CD4-positive, alpha-beta memory T cell (primary cell): Measurements from ENCODE around the gene COPS4. TPM values are rescaled to one million over a fixed set of nuclear protein-coding genes. Genes with fewer than 3 reads are reported as not detected.

Experiments used
- CTCF ChIA-PET: fragments of 350-600 bp; sonication (Branson Sonifier 250); formaldehyde crosslinking; loops from one replicate; lab custom pipeline; 2021; ENCODE audit warnings: inconsistent platforms; ENCODE audit not compliant: partially characterized antibody; lab: Charles Lee
- POLR2A ChIA-PET: fragments of 350-600 bp; sonication (Branson Sonifier 250); formaldehyde crosslinking; loops from one replicate; lab custom pipeline; 2021; ENCODE audit not compliant: partially characterized antibody; lab: Charles Lee
- DNase-seq, 5 donors: peaks; one replicate each; pipeline versions ENCODE4 v3.0.0 to v3.0.0-alpha.2; 2020 to 2022; ENCODE audit warnings: mixed read lengths in 1 of 5
- H3K27ac ChIP-seq: one replicate; pipeline ENCODE4 v1.7.0; 2013; ENCODE audit warnings: low read depth, low read length
- H3K27me3 ChIP-seq: 2 replicates; pipeline ENCODE4 v1.7.0; 2013; ENCODE audit warnings: mild to moderate bottlenecking, low read length, moderate library complexity; ENCODE audit not compliant: insufficient read depth
- H3K36me3 ChIP-seq: 2 replicates; pipeline ENCODE4 v1.7.0; 2013; ENCODE audit warnings: mild to moderate bottlenecking, low read length, moderate library complexity; ENCODE audit not compliant: insufficient read depth
- H3K4me1 ChIP-seq: 2 replicates; pipeline ENCODE4 v1.7.0; 2013; ENCODE audit warnings: mild to moderate bottlenecking, low read length, moderate library complexity; ENCODE audit not compliant: insufficient read depth
- H3K4me3 ChIP-seq, 2 donors: one replicate each; pipeline ENCODE4 v1.7.0; 2013; ENCODE audit warnings: low read length in 2 of 2, mild to moderate bottlenecking in 1 of 2
- H3K9me3 ChIP-seq, 2 donors: one replicate each; pipeline ENCODE4 v1.7.0; 2013; ENCODE audit warnings: low read length in 2 of 2, control low read depth in 1 of 2; ENCODE audit not compliant: control insufficient read depth in 1 of 2
- H3K27ac Mint-ChIP-seq, 7 donors: one replicate each; pipeline ENCODE4 v1.8.0; 2020 to 2021; ENCODE audit warnings: mixed read lengths in 7 of 7, mild to moderate bottlenecking in 6 of 7, inconsistent platforms in 3 of 7, moderate library complexity in 3 of 7
- H3K27me3 Mint-ChIP-seq, 2 donors: one replicate each; pipeline ENCODE4 v1.8.0; 2020 to 2021; ENCODE audit warnings: mixed read lengths in 2 of 2
- H3K36me3 Mint-ChIP-seq, 2 donors: one replicate each; pipeline ENCODE4 v1.8.0; 2020 to 2021; ENCODE audit warnings: mixed read lengths in 2 of 2, inconsistent platforms in 1 of 2, mild to moderate bottlenecking in 1 of 2
- H3K4me1 Mint-ChIP-seq, 4 donors: one replicate each; pipeline ENCODE4 v1.8.0; 2020 to 2021; ENCODE audit warnings: mixed read lengths in 4 of 4, mild to moderate bottlenecking in 1 of 4
- H3K4me3 Mint-ChIP-seq, 8 donors: one replicate each; pipeline ENCODE4 v1.8.0; 2020 to 2021; ENCODE audit warnings: mixed read lengths in 8 of 8, mild to moderate bottlenecking in 7 of 8, moderate library complexity in 6 of 8, inconsistent platforms in 3 of 8
- H3K9me3 Mint-ChIP-seq, 8 donors: one replicate each; pipeline ENCODE4 v1.8.0; 2020 to 2021; ENCODE audit warnings: mixed read lengths in 8 of 8, mild to moderate bottlenecking in 5 of 8, inconsistent platforms in 3 of 8, moderate library complexity in 1 of 8
- intact Hi-C: fragments of 100-400 bp; cut with micrococcal nuclease; formaldehyde crosslinking; loops from one replicate; pipeline ENCODE4 v1.15.1; 2023
- polyA plus RNA-seq, 2 donors: library from polyadenylated mRNA; unstranded; fragments of 300-500 nt; fragmentation: Illumina TruSeq; gene quantifications; one replicate each; pipeline ENCODE4 v1.2.3, GENCODE V29; 2021
- total RNA-seq, 2 experiments: library from RNA; stranded (reverse); gene quantifications; one replicate each; pipeline ENCODE4 v1.2.3, GENCODE V29; 2021

COPS4 gene
- total and polyA plus RNA-seq, 4 experiments from 2014 or later = 24.6 to 91.2 (median 47.9) TPM

DNA sequence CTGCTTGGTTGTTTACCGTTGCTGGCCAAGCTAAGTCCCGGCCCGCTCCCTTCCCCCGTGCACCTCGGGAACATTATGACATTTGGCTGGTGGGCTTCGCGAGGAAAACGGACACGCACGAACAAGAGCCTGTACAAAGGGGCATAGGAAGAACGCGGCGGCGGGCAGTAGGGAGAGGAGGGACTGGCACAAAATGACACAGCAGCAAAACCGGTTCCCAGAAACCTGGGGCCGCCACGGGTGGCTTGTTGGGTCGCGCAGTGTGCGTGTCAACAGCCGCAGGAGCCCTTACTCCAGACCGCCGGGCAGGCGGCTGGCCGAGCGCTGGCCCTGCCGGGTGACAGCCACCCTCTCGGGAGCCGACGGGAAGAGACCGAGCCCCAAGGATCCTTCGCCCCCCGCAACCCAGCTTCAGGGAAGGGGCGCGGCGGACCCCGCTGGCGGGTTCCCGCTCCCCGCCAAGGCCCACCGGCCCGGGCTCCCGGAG, 22.7 kb upstream of the COPS4 start:
- no peaks in the 10 kb centered on the region for H3K36me3 ChIP-seq
- Mint-ChIP-seq H3K27ac (peak overlapping the region; percentile 70 to 99 (median 92)), H3K27me3 (no peaks in the 10 kb centered on the region), H3K4me1 (peaks cover 38 to 58% (median 44%) of the 10 kb centered on the region in 4 donors), H3K9me3 (peaks cover 0 to 7% (median 0%) of the 10 kb centered on the region in 8 donors), H3K36me3 (peaks cover 0 to 19% of the 10 kb centered on the region in 2 donors), H3K4me3 (peak overlapping the region; percentile 96 to 98 (median 96))
- no peaks in the 10 kb centered on the region for H3K27me3 ChIP-seq
- POLR2A ChIA-PET = interaction anchor here (1.0 to 5.5 kb wide), 9 partner anchors 21 to 583 kb away, joined by 3 to 120 read pairs (median 6); partner anchors contain the start of genes COPS4, HELQ, HNRNPDL and MRPS18C
- CTCF ChIA-PET = interaction anchor here (0.8 to 3.6 kb wide), 7 partner anchors 13 to 160 kb away, joined by 3 to 24 read pairs (median 4); partner anchors contain the start of genes COPS4 and THAP9
- H3K27ac ChIP-seq = peak overlapping the region; percentile 89
- peaks cover 50% of the 10 kb centered on the region for H3K4me1 ChIP-seq
- H3K9me3 ChIP-seq = no peaks in the 10 kb centered on the region
- peak overlapping the region; percentile 57 to 98 for H3K4me3 ChIP-seq
- DNase-seq = peak in 3 of 5 donors; percentile 5 to 51 (median 27)
- intact Hi-C loops = loop anchor here (1.0 to 2.0 kb wide), 2 partner anchors 99 to 582 kb away; partner anchors contain the start of genes ENOPH1 and HNRNPDL

DNA sequence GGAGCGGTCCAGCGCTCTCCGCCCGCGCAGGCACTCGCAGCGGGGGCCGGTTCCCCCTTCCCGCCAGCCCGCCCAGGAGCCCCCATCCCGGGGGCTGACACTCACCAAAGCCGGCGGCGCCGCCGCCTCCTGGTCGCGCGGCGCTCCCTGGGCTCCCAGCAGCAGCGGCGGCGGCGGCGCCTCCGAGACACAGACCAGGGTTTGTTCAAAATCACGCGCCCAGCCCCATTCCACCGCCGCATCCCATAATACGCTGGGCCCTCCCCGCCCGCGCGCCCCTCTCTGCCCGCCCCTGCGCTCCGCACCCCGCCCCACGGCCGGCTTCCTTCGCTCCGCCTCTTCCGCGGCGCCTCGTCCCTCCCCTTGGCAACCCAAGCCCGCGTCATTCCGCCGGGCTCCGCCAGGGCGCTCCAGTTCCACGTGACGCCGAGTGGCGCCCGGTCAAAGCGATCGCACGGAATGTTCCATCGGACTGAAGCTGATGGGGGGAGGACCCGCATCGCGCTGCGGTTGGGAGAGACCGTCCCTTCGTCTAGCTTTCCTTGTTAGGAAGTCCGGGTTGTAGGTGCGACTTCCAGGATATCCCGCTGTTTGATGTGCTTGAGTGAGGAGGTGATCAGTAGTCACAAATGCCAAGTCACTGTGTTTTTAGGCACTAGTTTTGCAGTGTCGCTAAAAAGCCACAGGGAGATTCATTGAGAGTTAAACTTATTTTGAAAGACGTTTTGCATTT, 22.1 kb upstream of the COPS4 start:
- Histone ChIP-seq H3K27me3 (no peaks in the 10 kb centered on the region), H3K4me1 (peaks cover 43% of the 10 kb centered on the region), H3K9me3 (no peaks in the 10 kb centered on the region), H3K36me3 (no peaks in the 10 kb centered on the region), H3K27ac (peak overlapping the region; percentile 89), H3K4me3 (peak overlapping the region; percentile 88 to 98)
- ChIA-PET POLR2A (interaction anchor here (0.8 to 5.5 kb wide), 13 partner anchors 20 to 639 kb away, joined by 3 to 120 read pairs (median 6); partner anchors contain the start of genes COPS4, COQ2, HELQ and HNRNPD), CTCF (interaction anchor here (0.9 to 3.6 kb wide), 3 partner anchors 22 to 35 kb away, joined by 3 to 24 read pairs (median 4); partner anchors contain the start of gene COPS4)
- Mint-ChIP-seq H3K27ac (peak overlapping the region; percentile 87 to 97 (median 94)), H3K27me3 (no peaks in the 10 kb centered on the region), H3K36me3 (peaks cover 0 to 19% of the 10 kb centered on the region in 2 donors), H3K9me3 (peaks cover 0 to 7% (median 0%) of the 10 kb centered on the region in 8 donors), H3K4me1 (peaks cover 33 to 52% (median 39%) of the 10 kb centered on the region in 4 donors), H3K4me3 (peak overlapping the region; percentile 91 to 97 (median 95))
- peak; percentile 96 to 99 (median 97) for DNase-seq
- intact Hi-C loops = loop anchor here (1.0 to 2.0 kb wide), 5 partner anchors 21 to 583 kb away; partner anchors contain the start of genes COQ2, ENOPH1, HNRNPDL and THAP9

DNA sequence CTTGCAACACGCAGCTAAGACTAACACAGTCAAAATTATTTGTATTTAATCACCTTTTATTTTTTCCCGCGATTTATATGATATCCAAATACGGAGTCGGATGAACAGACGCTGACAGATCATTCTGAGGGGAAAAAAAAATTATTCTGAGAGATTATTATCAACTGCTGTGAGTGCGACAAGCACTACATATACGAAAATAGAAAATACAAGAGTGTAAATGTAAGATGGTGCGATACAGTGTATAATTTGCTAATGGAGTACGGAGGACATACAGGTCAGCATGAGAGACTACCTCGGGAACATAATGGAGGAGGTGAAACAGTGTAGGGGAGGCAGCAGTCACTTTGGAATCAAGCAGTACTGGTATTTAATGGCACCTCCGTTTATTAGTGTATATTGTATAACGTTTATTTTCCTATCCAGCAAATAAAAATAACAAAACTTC, 21.5 kb upstream of the COPS4 start:
- intact Hi-C loops = loop anchor here (1.0 to 2.0 kb wide), 4 partner anchors 21 to 271 kb away; partner anchors contain the start of genes COQ2 and THAP9
- CTCF ChIA-PET = interaction anchor here (0.9 to 3.6 kb wide), 3 partner anchors 22 to 34 kb away, joined by 3 to 24 read pairs (median 4); partner anchors contain the start of gene COPS4
- H3K4me1 Mint-ChIP-seq = peaks cover 30 to 49% (median 35%) of the 10 kb centered on the region in 4 donors
- peaks cover 38% of the 10 kb centered on the region for H3K4me1 ChIP-seq
- peak overlapping the region; percentile 91 to 97 (median 95) for H3K4me3 Mint-ChIP-seq
- H3K27ac ChIP-seq = peak overlapping the region; percentile 51
- no peaks in the 10 kb centered on the region for H3K27me3 ChIP-seq
- peaks cover 0 to 19% of the 10 kb centered on the region in 2 donors for H3K36me3 Mint-ChIP-seq
- POLR2A ChIA-PET = interaction anchor here (0.8 to 5.5 kb wide), 12 partner anchors 19 to 640 kb away, joined by 3 to 120 read pairs (median 6); partner anchors contain the start of genes COPS4, COQ2, HELQ and HNRNPD
- DNase-seq = no peak
- no peaks in the 10 kb centered on the region for H3K36me3 ChIP-seq
- H3K4me3 ChIP-seq = peak overlapping the region; percentile 88 to 98
- H3K27me3 Mint-ChIP-seq = no peaks in the 10 kb centered on the region
- H3K9me3 ChIP-seq = no peaks in the 10 kb centered on the region
- peak overlapping the region; percentile 87 to 97 (median 94) for H3K27ac Mint-ChIP-seq
- H3K9me3 Mint-ChIP-seq = peaks cover 0 to 7% (median 0%) of the 10 kb centered on the region in 8 donors

DNA sequence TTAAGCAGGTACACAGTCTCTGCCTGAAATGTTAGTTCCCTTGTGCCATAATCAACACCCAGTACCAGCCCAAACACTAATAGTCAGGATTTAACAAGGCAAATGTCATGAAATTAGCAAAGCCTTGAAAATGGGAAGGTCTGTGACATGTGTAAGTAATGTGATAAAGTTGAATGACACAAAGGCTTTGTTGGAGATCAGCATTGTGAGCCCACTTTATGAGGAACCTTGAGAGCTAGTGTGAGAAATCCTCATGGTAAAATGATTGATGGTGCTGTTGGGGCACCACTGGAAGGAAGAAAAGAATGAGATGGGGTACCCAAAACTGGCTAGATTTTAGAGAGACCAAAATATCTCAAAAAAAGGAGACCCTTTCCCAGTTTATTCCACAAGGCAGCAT, 21.1 kb upstream of the COPS4 start:
- CTCF ChIA-PET = interaction anchor here (0.6 kb wide), 1 partner anchor 21 kb away, joined by 3 read pairs; the partner anchor contains the start of gene COPS4
- H3K36me3 ChIP-seq = no peaks in the 10 kb centered on the region
- POLR2A ChIA-PET = interaction anchor here (0.8 to 5.5 kb wide), 8 partner anchors 19 to 640 kb away, joined by 3 to 120 read pairs (median 6); partner anchors contain the start of genes COPS4, HELQ, HNRNPD and MRPS18C
- Mint-ChIP-seq H3K36me3 (peaks cover 0 to 19% of the 10 kb centered on the region in 2 donors), H3K4me3 (peak overlapping the region; percentile 91 to 97 (median 95)), H3K4me1 (peaks cover 28 to 48% (median 34%) of the 10 kb centered on the region in 4 donors), H3K27ac (peak overlapping the region in 6 of 7 donors; percentile 6 to 97 (median 94)), H3K27me3 (no peaks in the 10 kb centered on the region), H3K9me3 (peaks cover 0 to 7% (median 0%) of the 10 kb centered on the region in 8 donors)
- DNase-seq = no peak
- intact Hi-C loops = loop anchor here (1.0 to 2.0 kb wide), 4 partner anchors 20 to 270 kb away; partner anchors contain the start of genes COQ2 and THAP9
- H3K27me3 ChIP-seq = no peaks in the 10 kb centered on the region
- H3K27ac ChIP-seq = peak overlapping the region; percentile 51
- H3K9me3 ChIP-seq = no peaks in the 10 kb centered on the region
- peaks cover 33% of the 10 kb centered on the region for H3K4me1 ChIP-seq
- H3K4me3 ChIP-seq = peak overlapping the region in 1 of 2 donors; percentile 98

DNA sequence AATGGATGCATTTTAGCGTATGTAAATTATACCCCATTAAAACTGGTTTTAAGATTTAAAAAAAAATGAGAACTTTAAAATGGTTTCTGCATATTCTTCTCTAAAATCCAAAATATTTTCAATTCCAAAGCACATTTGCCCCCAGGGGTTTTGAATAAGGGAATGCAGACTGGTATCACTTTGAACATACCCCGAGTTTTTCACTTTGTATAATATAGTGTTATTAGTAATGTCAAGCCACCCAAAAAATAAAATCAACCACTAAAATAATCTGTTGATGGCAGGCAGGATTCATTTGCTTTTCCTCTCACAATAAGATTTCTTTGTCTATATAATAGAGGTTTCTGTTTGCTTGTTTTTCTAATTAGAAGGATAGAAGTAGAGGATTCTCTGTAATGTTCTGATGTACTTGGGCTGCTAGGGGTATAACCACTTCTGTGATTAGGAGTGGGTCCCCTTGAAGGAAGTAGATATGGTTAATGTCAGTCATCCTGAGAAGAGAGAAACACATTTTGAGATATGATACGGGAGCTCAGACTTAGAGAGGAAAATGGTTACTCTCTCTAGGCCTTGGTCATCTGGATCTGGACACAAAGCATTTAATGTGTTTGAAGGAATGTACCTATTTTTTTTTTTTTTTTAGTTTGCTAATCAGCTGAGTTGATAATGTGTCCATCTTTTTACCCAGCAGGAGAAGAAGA, 15.0 kb upstream of the COPS4 start:
- Mint-ChIP-seq H3K9me3 (peaks cover 0 to 5% (median 1%) of the 10 kb centered on the region in 8 donors), H3K27ac (no peak overlapping the region), H3K4me1 (no peaks in the 10 kb centered on the region), H3K4me3 (no peak overlapping the region), H3K36me3 (no peaks in the 10 kb centered on the region), H3K27me3 (peaks cover 0 to 4% of the 10 kb centered on the region in 2 donors)
- Histone ChIP-seq H3K4me1 (no peaks in the 10 kb centered on the region), H3K36me3 (no peaks in the 10 kb centered on the region), H3K9me3 (no peaks in the 10 kb centered on the region), H3K4me3 (no peak overlapping the region), H3K27ac (no peak overlapping the region), H3K27me3 (no peaks in the 10 kb centered on the region)
- DNase-seq = no peak
- POLR2A ChIA-PET = no interaction called here
- CTCF ChIA-PET = no interaction called here
- intact Hi-C loops = no loop called here

DNA sequence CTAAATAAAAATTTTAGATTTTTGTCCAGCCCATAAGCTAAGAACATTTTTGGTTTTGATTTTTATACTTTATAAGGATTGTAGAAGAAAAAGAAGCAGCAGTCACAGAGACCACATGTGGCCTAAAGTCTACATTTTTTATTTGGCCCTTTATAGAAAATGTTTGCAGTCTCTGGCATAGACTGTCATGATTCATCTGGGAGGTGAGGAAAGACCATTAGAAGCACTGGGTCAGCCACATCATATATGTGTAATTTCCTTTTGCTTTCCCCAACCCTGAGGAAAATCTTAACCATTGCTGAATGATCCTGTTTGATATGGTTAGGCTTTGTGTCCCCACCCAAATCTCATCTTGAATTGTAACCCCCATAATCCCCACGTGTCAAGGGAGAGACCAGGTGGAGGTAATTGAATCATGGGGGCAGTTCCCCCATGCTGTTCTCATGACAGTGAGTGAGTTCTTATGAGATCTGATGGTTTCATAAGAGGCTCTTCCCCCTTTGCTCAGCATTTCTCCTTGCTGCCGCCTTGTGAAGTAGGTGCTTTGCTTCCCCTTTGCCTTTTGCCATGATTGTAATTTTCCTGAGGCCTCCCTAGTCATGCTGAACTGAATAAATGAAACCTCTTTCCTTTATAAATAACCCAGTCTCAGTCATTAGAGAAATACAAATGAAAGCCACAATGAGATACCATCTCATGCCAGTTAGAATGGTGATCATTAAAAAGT, 12.1 kb upstream of the COPS4 start:
- intact Hi-C loops = no loop called here
- no peak overlapping the region for H3K27ac Mint-ChIP-seq
- no peak overlapping the region for H3K27ac ChIP-seq
- H3K36me3 ChIP-seq = no peaks in the 10 kb centered on the region
- H3K36me3 Mint-ChIP-seq = peaks cover 0 to 5% of the 10 kb centered on the region in 2 donors
- ChIA-PET CTCF (interaction anchor here (0.7 kb wide), 1 partner anchor 8 kb away, joined by 4 read pairs; no protein-coding TSS in a partner anchor), POLR2A (no interaction called here)
- H3K4me1 ChIP-seq = no peaks in the 10 kb centered on the region
- H3K9me3 ChIP-seq = no peaks in the 10 kb centered on the region
- H3K27me3 ChIP-seq = no peaks in the 10 kb centered on the region
- H3K9me3 Mint-ChIP-seq = peaks cover 0 to 8% (median 5%) of the 10 kb centered on the region in 8 donors
- no peak overlapping the region for H3K4me3 Mint-ChIP-seq
- H3K4me3 ChIP-seq = no peak overlapping the region
- H3K27me3 Mint-ChIP-seq = peaks cover 2 to 9% of the 10 kb centered on the region in 2 donors
- no peaks in the 10 kb centered on the region for H3K4me1 Mint-ChIP-seq
- DNase-seq = no peak
